SJSA1 (cell line): ENCODE data around the gene FHOD3. TPM values are rescaled to one million over a fixed set of nuclear protein-coding genes. Genes with fewer than 3 reads are reported as not detected.

Experiments used
- DNase-seq, 2 experiments: peaks; one replicate each; pipeline ENCODE4 v3.0.0-alpha.2; 2015 to 2020; ENCODE audit warnings: low spot score in 2 of 2, low read depth in 1 of 2
- H3K27ac ChIP-seq: fragments of 250-450 bp; sonication (Bioruptor Pico); 2 replicates; pipeline ENCODE4 v1.5.1; 2020; ENCODE audit warnings: mild to moderate bottlenecking, moderate library complexity
- H3K27me3 ChIP-seq: fragments of 250-450 bp; sonication (Bioruptor Pico); replicated peaks from 2 replicates; pipeline ENCODE4 v1.5.1; 2020; ENCODE audit warnings: mild to moderate bottlenecking, moderate library complexity
- H3K36me3 ChIP-seq: fragments of 250-450 bp; sonication (Bioruptor Pico); 2 replicates; pipeline ENCODE4 v1.5.1; 2020; ENCODE audit warnings: mild to moderate bottlenecking
- H3K4me1 ChIP-seq: fragments of 250-450 bp; sonication (Bioruptor Pico); replicated peaks from 2 replicates; pipeline ENCODE4 v1.6.1; 2021; ENCODE audit warnings: mild to moderate bottlenecking
- H3K4me3 ChIP-seq: fragments of 250-450 bp; sonication (Bioruptor Pico); 2 replicates; pipeline ENCODE4 v1.5.1; 2020; ENCODE audit warnings: mild to moderate bottlenecking
- H3K9me3 ChIP-seq: fragments of 250-450 bp; sonication (Bioruptor Pico); replicated peaks from 2 replicates; pipeline ENCODE4 v1.5.1; 2020; ENCODE audit warnings: mild to moderate bottlenecking
- total RNA-seq: library from RNA; depleted of rRNA; stranded (reverse); fragments of >200 nt; shearing (Covaris generic); gene quantifications from 2 replicates; pipeline ENCODE4 v1.2.3, GENCODE V29; 2014

Gene FHOD3
- total RNA-seq, 1 experiment from 2014 or later = 0.53 TPM

- Histone ChIP-seq H3K4me1 (no peaks in the 10 kb centered on the region), H3K27ac (no peak overlapping the region)
Measured at GRCh38 chr18:36509646-36510197, 212.2 kb downstream of the FHOD3 start.

GRCh38 chr18:36511791-36512352 is 214.4 kb downstream of the FHOD3 start:
- Histone ChIP-seq H3K27ac (no peak overlapping the region), H3K36me3 (no peaks in the 10 kb centered on the region), H3K27me3 (no peaks in the 10 kb centered on the region), H3K4me1 (no peaks in the 10 kb centered on the region), H3K4me3 (no peak overlapping the region), H3K9me3 (no peaks in the 10 kb centered on the region)
- DNase-seq = no peak

More at GRCh38 chr18:36509646-36510197, 212.2 kb downstream of the FHOD3 start:
- DNase-seq = no peak
- Histone ChIP-seq H3K4me3 (no peak overlapping the region), H3K36me3 (no peaks in the 10 kb centered on the region), H3K27me3 (no peaks in the 10 kb centered on the region), H3K9me3 (no peaks in the 10 kb centered on the region)

GRCh38 chr18:36513556-36513955 is 216.0 kb downstream of the FHOD3 start:
- Histone ChIP-seq H3K4me1 (no peaks in the 10 kb centered on the region), H3K27ac (no peak overlapping the region), H3K27me3 (no peaks in the 10 kb centered on the region), H3K36me3 (no peaks in the 10 kb centered on the region), H3K9me3 (no peaks in the 10 kb centered on the region), H3K4me3 (no peak overlapping the region)
- no peak for DNase-seq

GRCh38 chr18:36514778-36515177 is 217.3 kb downstream of the FHOD3 start:
- Histone ChIP-seq H3K4me1 (no peaks in the 10 kb centered on the region), H3K9me3 (no peaks in the 10 kb centered on the region), H3K36me3 (no peaks in the 10 kb centered on the region), H3K27me3 (no peaks in the 10 kb centered on the region), H3K4me3 (no peak overlapping the region), H3K27ac (no peak overlapping the region)
- no peak for DNase-seq

GRCh38 chr18:36516258-36516657 is 218.7 kb downstream of the FHOD3 start:
- Histone ChIP-seq H3K36me3 (no peaks in the 10 kb centered on the region), H3K4me1 (no peaks in the 10 kb centered on the region), H3K9me3 (no peaks in the 10 kb centered on the region), H3K27me3 (no peaks in the 10 kb centered on the region), H3K4me3 (no peak overlapping the region), H3K27ac (no peak overlapping the region)
- DNase-seq = no peak

GRCh38 chr18:36516726-36517125 is 219.2 kb downstream of the FHOD3 start:
- no peaks in the 10 kb centered on the region for H3K27me3 ChIP-seq
- no peak overlapping the region for H3K27ac ChIP-seq
- H3K36me3 ChIP-seq = no peaks in the 10 kb centered on the region
- DNase-seq = no peak
- H3K4me1 ChIP-seq = no peaks in the 10 kb centered on the region
- H3K4me3 ChIP-seq = no peak overlapping the region
- H3K9me3 ChIP-seq = no peaks in the 10 kb centered on the region

- Histone ChIP-seq H3K27ac (no peak overlapping the region), H3K9me3 (no peaks in the 10 kb centered on the region), H3K4me3 (no peak overlapping the region), H3K27me3 (no peaks in the 10 kb centered on the region), H3K4me1 (no peaks in the 10 kb centered on the region), H3K36me3 (no peaks in the 10 kb centered on the region)
- no peak for DNase-seq
Measured at GRCh38 chr18:36518839-36519238, 221.3 kb downstream of the FHOD3 start.

GRCh38 chr18:36519358-36519757 is 221.8 kb downstream of the FHOD3 start:
- Histone ChIP-seq H3K4me3 (no peak overlapping the region), H3K4me1 (no peaks in the 10 kb centered on the region), H3K27ac (no peak overlapping the region), H3K9me3 (no peaks in the 10 kb centered on the region), H3K36me3 (no peaks in the 10 kb centered on the region), H3K27me3 (no peaks in the 10 kb centered on the region)
- no peak for DNase-seq

GRCh38 chr18:36522509-36522908 is 225.0 kb downstream of the FHOD3 start:
- no peaks in the 10 kb centered on the region for H3K27me3 ChIP-seq
- no peak for DNase-seq
- H3K27ac ChIP-seq = no peak overlapping the region

GRCh38 chr18:36525913-36526312 is 228.4 kb downstream of the FHOD3 start:
- DNase-seq = no peak
- no peaks in the 10 kb centered on the region for H3K36me3 ChIP-seq
- no peak overlapping the region for H3K4me3 ChIP-seq
- H3K4me1 ChIP-seq = no peaks in the 10 kb centered on the region
- H3K27me3 ChIP-seq = no peaks in the 10 kb centered on the region
- H3K27ac ChIP-seq = no peak overlapping the region
- 0 out of 2 replicates have a peak, but pooled peaks cover 2% of the 10 kb centered on the region for H3K9me3 ChIP-seq

More at GRCh38 chr18:36522509-36522908, 225.0 kb downstream of the FHOD3 start:
- H3K9me3 ChIP-seq = no peaks in the 10 kb centered on the region
- H3K36me3 ChIP-seq = no peaks in the 10 kb centered on the region
- no peak overlapping the region for H3K4me3 ChIP-seq
- no peaks in the 10 kb centered on the region for H3K4me1 ChIP-seq

- Histone ChIP-seq H3K27me3 (no peaks in the 10 kb centered on the region), H3K4me3 (no peak overlapping the region), H3K27ac (no peak overlapping the region), H3K36me3 (no peaks in the 10 kb centered on the region), H3K4me1 (no peaks in the 10 kb centered on the region), H3K9me3 (0 out of 2 replicates have a peak, but pooled peaks cover 2% of the 10 kb centered on the region)
- no peak for DNase-seq
Measured at GRCh38 chr18:36526611-36527010, 229.1 kb downstream of the FHOD3 start.

- no peaks in the 10 kb centered on the region for H3K27me3 ChIP-seq
- H3K4me3 ChIP-seq = no peak overlapping the region
- DNase-seq = no peak
- H3K36me3 ChIP-seq = no peaks in the 10 kb centered on the region
- H3K4me1 ChIP-seq = no peaks in the 10 kb centered on the region
- 0 out of 2 replicates have a peak, but pooled peaks cover 2% of the 10 kb centered on the region for H3K9me3 ChIP-seq
- no peak overlapping the region for H3K27ac ChIP-seq
Measured at GRCh38 chr18:36527051-36527450, 229.5 kb downstream of the FHOD3 start.

- H3K36me3 ChIP-seq = no peaks in the 10 kb centered on the region
- H3K27ac ChIP-seq = no peak overlapping the region
- no peak for DNase-seq
- 0 out of 2 replicates have a peak, but pooled peaks cover 2% of the 10 kb centered on the region for H3K9me3 ChIP-seq
- no peaks in the 10 kb centered on the region for H3K27me3 ChIP-seq
- H3K4me1 ChIP-seq = no peaks in the 10 kb centered on the region
- H3K4me3 ChIP-seq = no peak overlapping the region
Measured at GRCh38 chr18:36527740-36528455, 230.4 kb downstream of the FHOD3 start.

- no peak for DNase-seq
- Histone ChIP-seq H3K36me3 (no peaks in the 10 kb centered on the region), H3K27ac (no peak overlapping the region), H3K27me3 (no peaks in the 10 kb centered on the region), H3K9me3 (0 out of 2 replicates have a peak, but pooled peaks cover 2% of the 10 kb centered on the region), H3K4me3 (no peak overlapping the region), H3K4me1 (no peaks in the 10 kb centered on the region)
Measured at GRCh38 chr18:36529747-36530146, 232.2 kb downstream of the FHOD3 start.
